Dedifferentiated amniotic fluid mesenchymal stem cell (primary cell): ENCODE data around the gene TRPM8.

Experiments
- DNase-seq: peaks from one replicate; pipeline ENCODE4 v3.0.0-alpha.2; 2016; ENCODE audit errors: extremely low spot score

The TRPM8 gene

DNA sequence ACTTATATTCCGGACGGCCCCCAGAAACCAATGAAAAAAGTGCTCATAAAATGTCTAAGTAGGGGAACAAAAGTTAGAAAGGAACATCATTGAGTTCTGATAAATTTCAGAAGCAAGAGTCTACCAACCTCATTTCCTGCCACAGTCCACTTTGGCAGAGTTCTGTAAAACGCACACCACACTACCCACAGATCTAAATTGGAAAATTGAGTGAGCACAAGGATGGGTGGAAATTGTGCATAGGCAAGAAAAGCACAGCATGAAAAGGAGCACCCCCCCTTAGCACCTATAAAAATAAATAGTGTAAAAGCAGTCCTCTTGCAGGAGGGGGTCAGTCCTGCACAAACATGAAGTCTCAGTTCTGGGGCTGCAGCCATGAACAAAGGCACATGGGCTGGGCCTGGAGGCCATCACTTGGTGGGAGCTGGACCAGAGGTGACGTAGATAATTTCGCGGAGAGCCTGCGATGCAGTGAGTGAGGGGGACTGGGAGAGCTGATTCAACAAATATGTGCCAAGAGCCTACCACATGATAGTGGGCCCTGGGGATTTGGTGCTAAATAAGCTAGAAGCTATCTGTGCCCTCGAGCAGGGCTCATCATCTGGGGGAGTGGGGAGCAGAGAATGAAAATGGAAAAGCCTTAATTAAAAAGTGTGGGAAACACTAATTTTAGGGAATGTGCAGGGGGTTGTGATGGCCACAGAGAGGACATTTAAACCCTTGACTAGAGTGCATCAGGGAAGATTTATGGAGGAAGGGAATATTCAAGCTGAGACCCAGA is 84.4 kb downstream of the TRPM8 start:
- no peak for DNase-seq

DNA sequence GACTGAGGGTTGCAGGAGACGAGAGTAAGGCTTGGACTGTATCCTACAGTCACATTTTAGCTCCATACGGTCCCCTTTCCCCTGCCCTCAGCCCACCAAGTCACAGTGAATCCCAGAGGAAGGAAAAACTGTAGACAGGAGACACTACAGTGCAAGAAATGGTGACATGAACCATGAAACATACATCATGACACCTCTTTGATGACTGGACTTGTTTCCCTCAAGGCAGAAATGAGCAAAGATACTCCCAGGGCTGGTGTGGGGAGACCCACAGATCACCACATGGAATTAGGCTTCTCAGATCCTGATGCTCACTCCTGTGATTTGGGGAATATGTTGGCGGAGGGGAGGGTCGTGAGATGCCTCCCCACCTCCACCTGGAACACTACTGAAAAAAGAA is 85.1 kb downstream of the TRPM8 start:
- no peak for DNase-seq

DNA sequence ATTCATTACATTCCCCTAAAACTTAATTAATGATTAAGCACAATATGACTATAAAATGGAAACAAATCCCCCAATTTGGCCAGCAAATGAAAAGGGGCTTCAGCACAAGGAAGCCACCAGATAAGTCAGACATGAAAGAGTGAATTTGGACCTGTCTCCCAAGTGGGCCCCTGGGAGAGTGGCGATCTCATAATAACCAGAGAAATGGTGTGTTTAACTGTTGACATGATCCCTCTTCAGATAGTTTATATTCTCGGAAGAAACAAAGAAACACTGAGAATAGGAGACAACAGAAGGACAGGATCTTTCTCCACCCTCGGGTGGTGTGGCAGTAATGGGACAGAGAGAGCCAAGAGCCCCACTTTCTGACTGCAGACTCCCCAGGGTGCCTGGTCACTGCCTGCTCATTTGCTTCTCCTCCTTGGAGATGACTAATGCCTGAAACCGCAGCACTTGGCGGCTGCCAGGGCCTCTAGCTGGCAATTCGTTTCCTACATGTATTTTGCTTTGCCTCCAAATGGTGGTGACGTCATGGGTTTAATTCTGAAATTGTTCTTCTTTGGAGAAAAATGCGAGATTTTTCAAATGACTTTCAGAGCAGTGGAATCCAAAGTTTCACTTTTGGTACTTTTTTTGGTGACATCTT is 86.9 kb downstream of the TRPM8 start:
- peak; percentile 96 for DNase-seq

- DNase-seq, result no peak
Observed at GRCh38 chr2:234005126-234005525, 88.0 kb downstream of the TRPM8 start.

GRCh38 chr2:234006501-234006900 is 89.3 kb downstream of the TRPM8 start:
- DNase-seq, result no peak

- no peak for DNase-seq
Observed at GRCh38 chr2:234014427-234014826, 97.3 kb downstream of the TRPM8 start.

DNA sequence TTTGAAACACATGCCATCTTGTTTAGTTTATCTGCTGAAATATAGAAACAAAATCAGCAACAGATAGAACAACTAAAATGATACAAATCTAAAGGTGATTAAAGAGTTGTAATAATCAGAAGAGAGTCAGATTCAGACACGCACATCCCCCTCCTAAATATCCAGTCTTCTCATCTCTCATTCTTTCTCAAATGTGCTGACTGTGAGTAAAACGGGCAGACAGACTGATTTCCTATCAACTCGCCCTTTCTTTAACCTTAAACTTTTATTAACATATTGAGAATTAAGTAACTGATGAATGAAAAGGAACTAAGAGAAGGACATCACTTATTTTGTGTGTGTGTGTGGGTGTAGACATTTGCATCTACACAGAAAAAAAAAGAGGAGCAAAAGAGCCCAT is 98.7 kb downstream of the TRPM8 start:
- DNase-seq, result no peak

DNA sequence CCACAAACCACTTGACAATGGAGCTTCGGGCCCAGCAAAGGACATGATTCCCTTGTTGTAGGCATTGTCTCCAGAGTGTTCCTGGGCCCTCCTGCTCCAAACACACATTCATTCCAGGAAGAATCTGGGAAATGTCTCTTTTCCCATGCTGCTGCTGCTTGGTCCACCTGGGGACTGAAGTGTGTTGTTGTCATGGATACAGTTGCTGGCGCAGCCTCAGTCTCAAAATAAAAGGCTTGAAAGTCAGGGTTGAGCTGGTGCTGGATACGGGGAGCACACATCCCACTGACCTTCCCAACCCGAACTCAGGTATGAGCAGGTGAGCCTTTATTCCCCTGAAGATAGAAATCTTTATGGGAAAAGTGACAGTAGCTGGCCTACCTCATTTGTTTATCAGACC is 102.7 kb downstream of the TRPM8 start:
- DNase-seq, result no peak

GRCh38 chr2:234020332-234020731 is 103.2 kb downstream of the TRPM8 start:
- DNase-seq, result no peak

- no peak for DNase-seq
Observed at GRCh38 chr2:234022424-234022823, 105.3 kb downstream of the TRPM8 start.

GRCh38 chr2:234024304-234024703 is 107.1 kb downstream of the TRPM8 start:
- no peak for DNase-seq

GRCh38 chr2:234025466-234025865 is 108.3 kb downstream of the TRPM8 start:
- DNase-seq, result no peak

DNA sequence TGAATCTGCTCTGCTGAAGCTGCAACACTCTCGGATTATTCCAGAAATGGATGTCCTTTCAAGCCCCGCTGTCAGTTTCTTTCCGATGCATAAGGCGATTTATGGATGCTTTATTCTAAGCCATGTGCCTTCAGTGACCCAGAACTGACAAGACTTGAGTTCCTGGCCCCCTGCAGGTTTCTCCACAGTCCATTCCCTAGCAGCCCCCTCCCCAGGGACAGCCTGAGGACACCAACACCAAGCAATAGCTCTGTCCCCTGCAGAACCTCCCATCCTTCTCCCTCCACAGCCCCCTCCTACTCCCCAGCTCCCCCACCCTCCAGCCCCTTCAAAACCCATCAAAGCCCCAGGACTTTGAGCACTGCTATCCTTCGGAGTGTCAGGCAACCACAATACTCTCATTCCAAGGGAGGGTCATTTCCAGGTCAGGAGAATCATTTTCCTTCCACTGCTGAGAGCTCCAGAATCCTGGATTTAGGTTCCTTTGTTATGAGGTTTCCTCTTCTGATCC is 108.8 kb downstream of the TRPM8 start:
- DNase-seq, result no peak

GRCh38 chr2:234026693-234027254 is 109.6 kb downstream of the TRPM8 start:
- DNase-seq, result no peak

DNA sequence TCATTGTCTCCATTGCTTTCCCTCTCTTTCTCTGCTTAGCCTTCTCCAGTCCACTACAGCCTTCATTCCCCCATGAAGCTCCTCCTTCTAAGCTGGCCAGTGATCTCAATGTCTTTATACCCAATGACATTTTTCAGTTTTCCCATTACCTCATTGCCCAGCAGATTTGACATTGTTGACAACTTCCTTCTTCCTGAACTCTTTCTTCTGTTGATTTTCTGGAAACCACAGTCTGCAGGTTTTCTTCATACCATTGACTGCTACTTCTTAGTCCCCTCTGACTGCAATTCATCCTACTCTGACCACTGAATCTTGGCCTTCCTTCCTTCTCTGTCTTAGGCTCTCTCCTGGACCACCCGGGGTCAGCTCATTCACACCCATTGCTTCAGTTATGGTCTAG is 110.5 kb downstream of the TRPM8 start:
- DNase-seq, result no peak

- DNase-seq, result no peak
Observed at GRCh38 chr2:234029150-234029733, 112.1 kb downstream of the TRPM8 start.

- DNase-seq, result no peak
Observed at GRCh38 chr2:234031207-234031606, 114.0 kb downstream of the TRPM8 start.

- DNase-seq, result no peak
Observed at GRCh38 chr2:234032279-234032856, 115.2 kb downstream of the TRPM8 start.

DNA sequence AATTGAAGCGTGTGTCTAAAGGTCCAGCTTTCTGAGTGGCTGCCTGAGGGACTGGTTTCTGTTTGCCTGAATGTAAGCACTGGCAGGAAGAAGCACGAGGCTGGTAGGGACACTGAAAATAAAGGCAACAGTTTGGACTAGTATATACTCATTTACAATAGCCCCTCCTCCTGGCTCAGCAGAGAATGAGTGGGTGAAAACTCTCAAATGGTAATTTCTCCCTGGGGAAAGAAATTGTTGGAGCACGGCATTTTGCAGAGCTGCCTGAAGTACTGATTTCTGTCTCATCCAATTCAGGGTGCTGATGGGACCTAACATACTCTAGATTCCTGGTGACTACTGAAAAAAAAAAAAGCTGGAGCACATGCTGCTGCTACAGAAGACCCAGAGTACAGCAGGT is 116.0 kb downstream of the TRPM8 start:
- no peak for DNase-seq

DNA sequence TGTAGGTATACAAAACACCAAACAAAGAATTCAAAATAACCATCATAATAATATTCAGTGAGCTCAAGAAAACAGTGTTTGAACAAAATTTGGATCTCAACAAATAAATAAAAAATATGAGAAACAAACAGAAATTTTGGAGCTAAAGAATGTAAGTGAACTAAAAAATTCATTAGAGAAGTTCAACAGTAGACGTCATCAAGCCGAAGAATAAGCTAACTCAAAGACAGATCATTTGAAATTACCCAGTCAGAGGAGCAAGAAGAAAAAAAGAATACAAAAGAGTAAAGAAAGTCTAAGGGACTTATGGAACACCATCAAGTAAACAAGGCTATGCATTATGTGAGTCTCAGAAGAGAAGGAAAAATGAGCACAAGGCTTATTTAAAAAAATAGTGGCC is 116.7 kb downstream of the TRPM8 start:
- DNase-seq, result no peak

DNA sequence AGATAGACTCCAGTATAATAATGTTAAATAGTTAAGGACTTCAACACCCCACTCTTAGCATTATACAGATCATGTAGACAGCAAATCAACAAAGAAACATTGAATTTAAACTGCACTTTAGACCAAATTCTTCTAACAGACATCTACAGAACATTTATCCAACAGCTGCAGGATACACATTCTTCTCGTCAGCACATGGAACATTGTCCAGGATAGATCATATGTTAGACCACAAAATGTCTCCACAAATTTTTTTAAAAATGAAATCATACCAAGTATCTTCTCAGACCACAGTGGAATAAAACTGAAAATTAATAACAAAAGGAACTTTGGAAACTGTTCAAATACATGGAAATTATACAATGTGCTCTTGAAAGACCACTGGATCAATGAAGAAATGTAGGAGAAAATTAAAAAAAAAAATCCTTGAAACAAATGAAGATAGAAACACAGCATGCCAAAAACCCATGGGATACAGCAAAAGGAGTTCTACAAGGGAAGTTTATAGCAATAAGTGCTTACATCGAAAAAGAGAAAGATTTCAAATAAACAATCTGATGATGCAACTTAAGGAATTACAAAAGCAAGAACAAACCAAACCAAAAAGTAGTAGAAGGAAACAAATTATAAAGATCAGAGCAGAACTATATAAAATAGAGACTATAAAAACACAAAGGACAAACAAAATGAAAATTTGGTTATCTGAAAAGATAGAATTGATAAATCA is 121.1 kb downstream of the TRPM8 start:
- peak; percentile 26 for DNase-seq

DNA sequence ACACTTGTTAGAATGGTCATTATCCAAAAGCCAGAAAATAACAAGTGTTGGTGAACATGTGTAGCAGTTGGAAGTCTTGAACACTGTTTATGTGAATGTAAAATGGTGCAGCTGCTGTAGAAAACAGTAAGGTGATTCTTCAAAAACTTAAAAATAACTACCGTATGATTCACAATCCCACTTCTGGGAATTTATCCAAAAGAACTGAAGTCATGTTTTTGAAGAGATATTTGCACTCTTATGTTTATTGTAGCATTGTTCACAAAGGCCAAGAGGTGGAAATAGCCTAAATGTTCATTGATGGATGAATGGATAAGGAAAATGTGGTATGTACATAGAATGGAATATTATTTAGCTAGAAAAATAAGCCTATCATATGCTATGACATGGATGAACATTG is 127.0 kb downstream of the TRPM8 start:
- no peak for DNase-seq
